Caco-2 (cell line): ENCODE data around the gene SLC12A5. TPM values are rescaled to one million over a fixed set of nuclear protein-coding genes. Genes with fewer than 3 reads are reported as not detected.

Source experiments
- BruUV-seq: library from RNA; stranded (reverse); fragments of 400-500 nt; replicated peaks from 2 replicates; lab custom pipeline; 2021; lab: Mats Ljungman, UMichigan
- CTCF ChIA-PET: fragments of 300-600 bp; sonication (Branson Sonifier 250); formaldehyde crosslinking; loops from one replicate; lab custom pipeline; 2022; ENCODE audit warnings: antibody characterized with exemption; lab: Charles Lee
- POLR2A ChIA-PET: fragments of 300-600 bp; sonication (Branson Sonifier 250); formaldehyde crosslinking; loops from one replicate; lab custom pipeline; 2022; ENCODE audit warnings: antibody characterized with exemption; lab: Charles Lee
- DNase-seq, 2 experiments: peaks; one replicate each; pipeline versions ENCODE4 v3.0.0 to v3.0.0-alpha.2; 2020 to 2022
- H3K27me3 ChIP-seq: replicated peaks from 2 replicates; pipeline ENCODE4 v1.6.0; 2011; ENCODE audit warnings: low read length; ENCODE audit not compliant: control insufficient read depth, insufficient read depth
- H3K36me3 ChIP-seq: 2 replicates; pipeline ENCODE4 v1.5.1; 2011; ENCODE audit warnings: low read length; ENCODE audit not compliant: control insufficient read depth, insufficient read depth
- H3K4me1 ChIP-seq: fragments of 250-450 bp; sonication (Bioruptor Pico); 2 replicates; pipeline ENCODE4 v1.5.1; 2020; ENCODE audit warnings: mild to moderate bottlenecking
- H3K4me3 ChIP-seq: 2 replicates; pipeline ENCODE4 v1.5.1; 2011; ENCODE audit warnings: low read depth, mild to moderate bottlenecking, control low read depth, low read length
- H3K9me3 ChIP-seq: fragments of 250-450 bp; sonication (Bioruptor Pico); 2 replicates; pipeline ENCODE4 v1.5.1; 2020; ENCODE audit warnings: mild to moderate bottlenecking, moderate library complexity
- H3K27ac Mint-ChIP-seq: one replicate; pipeline ENCODE4 v1.8.0; 2022; ENCODE audit warnings: mixed read lengths; ENCODE audit not compliant: unreplicated experiment
- H3K27me3 Mint-ChIP-seq: one replicate; pipeline ENCODE4 v1.8.0; 2022; ENCODE audit warnings: mixed read lengths; ENCODE audit not compliant: insufficient read depth, unreplicated experiment
- H3K36me3 Mint-ChIP-seq: one replicate; pipeline ENCODE4 v1.8.0; 2022; ENCODE audit warnings: mild to moderate bottlenecking, mixed read lengths; ENCODE audit not compliant: insufficient read depth, unreplicated experiment
- H3K4me1 Mint-ChIP-seq: one replicate; pipeline ENCODE4 v1.8.0; 2022; ENCODE audit warnings: low read depth, mixed read lengths; ENCODE audit not compliant: unreplicated experiment
- H3K4me3 Mint-ChIP-seq: one replicate; pipeline ENCODE4 v1.8.0; 2022; ENCODE audit warnings: mild to moderate bottlenecking, moderate library complexity, mixed read lengths; ENCODE audit not compliant: unreplicated experiment
- H3K9me3 Mint-ChIP-seq: one replicate; pipeline ENCODE4 v1.8.0; 2022; ENCODE audit warnings: mixed read lengths; ENCODE audit not compliant: unreplicated experiment
- CTCF ChIP-seq, 2 experiments: fragments of 200-600 bp in 1 of 2; IDR thresholded peaks; 1 replicate in 1 of 2; 2 replicates in 1 of 2; pipeline versions ENCODE4 v1.5.1 to v1.8.0; 2011 to 2022; ENCODE audit warnings: antibody characterized with exemption in 1 of 2, control low read depth in 1 of 2, inconsistent platforms in 1 of 2, low read depth in 1 of 2, low read length in 1 of 2, mild to moderate bottlenecking in 1 of 2, moderate library complexity in 1 of 2; ENCODE audit not compliant: insufficient read depth in 1 of 2, severe bottlenecking in 1 of 2, unreplicated experiment in 1 of 2
- intact Hi-C: fragments of 100-400 bp; cut with micrococcal nuclease; formaldehyde crosslinking; loops from one replicate; pipeline ENCODE4 v1.10.0; 2022; ENCODE audit not compliant: unreplicated experiment
- total RNA-seq: library from RNA; stranded (reverse); gene quantifications from 2 replicates; pipeline ENCODE4 v1.2.3, GENCODE V29; 2022

SLC12A5 gene
- total RNA-seq, 1 experiment from 2014 or later, result 1.9 TPM

- CTCF ChIA-PET, result interaction anchor here (0.6 to 0.9 kb wide), 2 partner anchors 42 to 89 kb away, joined by 3 read pairs; no protein-coding TSS in a partner anchor
- no peaks in the 10 kb centered on the region for H3K27me3 ChIP-seq
- Mint-ChIP-seq H3K4me3 (no peak overlapping the region), H3K27me3 (peaks cover 3% of the 10 kb centered on the region), H3K4me1 (no peaks in the 10 kb centered on the region), H3K27ac (no peak overlapping the region), H3K36me3 (peaks cover 32% of the 10 kb centered on the region), H3K9me3 (no peaks in the 10 kb centered on the region)
- TF ChIP-seq CTCF (IDR thresholded peaks at IDR 0.05; ENCODE audit: insufficient read depth in 1 of 2, low read depth in 1 of 2, low read length in 1 of 2, severe bottlenecking in 1 of 2, unreplicated experiment in 1 of 2), result no peak
- H3K36me3 ChIP-seq, result peaks cover 5% of the 10 kb centered on the region
- no TSS peak for BruUV-seq
- H3K4me3 ChIP-seq, result no peak overlapping the region
- H3K4me1 ChIP-seq, result no peaks in the 10 kb centered on the region
- no peak for DNase-seq
- POLR2A ChIA-PET, result no interaction called here
- intact Hi-C loops, result no loop called here
- no peaks in the 10 kb centered on the region for H3K9me3 ChIP-seq
These were observed 29.7 kb downstream of the SLC12A5 start for GRCh38 chr20:46058599-46059281.

DNA sequence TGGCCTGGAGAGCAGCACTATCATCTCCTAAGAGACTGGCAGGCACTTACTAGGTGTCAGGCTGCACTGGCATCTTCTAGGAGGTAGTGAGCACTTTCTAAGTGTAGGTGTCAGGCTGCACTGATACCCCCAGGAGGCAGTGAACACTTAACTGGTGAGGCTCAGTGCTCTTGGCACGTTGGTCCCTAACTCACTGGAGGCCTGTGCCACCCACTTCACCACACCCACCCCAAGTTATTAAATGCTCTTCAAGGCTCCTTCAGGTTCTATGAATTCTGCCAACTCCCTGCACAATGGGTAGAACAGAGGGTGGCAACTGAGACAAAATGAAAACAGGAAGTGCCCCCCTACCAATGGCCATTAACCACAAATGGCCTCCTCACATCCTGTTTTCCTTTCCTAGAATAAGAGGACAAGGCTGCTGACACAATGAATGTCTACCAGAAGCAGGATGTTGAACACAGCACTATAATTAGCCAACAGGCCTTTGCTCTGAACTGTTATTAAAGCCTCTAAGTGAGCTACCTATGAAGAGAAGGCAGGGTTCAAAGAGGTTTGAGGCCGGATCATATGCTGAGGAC is 31.4 kb downstream of the SLC12A5 start:
- Histone ChIP-seq H3K9me3 (no peaks in the 10 kb centered on the region), H3K4me3 (no peak overlapping the region), H3K4me1 (no peaks in the 10 kb centered on the region), H3K27me3 (no peaks in the 10 kb centered on the region), H3K36me3 (peaks cover 10% of the 10 kb centered on the region)
- intact Hi-C loops, result no loop called here
- DNase-seq, result no peak
- Mint-ChIP-seq H3K4me1 (no peaks in the 10 kb centered on the region), H3K4me3 (no peak overlapping the region), H3K27me3 (no peaks in the 10 kb centered on the region), H3K9me3 (no peaks in the 10 kb centered on the region), H3K36me3 (peaks cover 49% of the 10 kb centered on the region), H3K27ac (no peak overlapping the region)
- TF ChIP-seq CTCF (IDR thresholded peaks at IDR 0.05; ENCODE audit: insufficient read depth in 1 of 2, low read depth in 1 of 2, low read length in 1 of 2, severe bottlenecking in 1 of 2, unreplicated experiment in 1 of 2), result no peak
- no TSS peak for BruUV-seq
- POLR2A ChIA-PET, result no interaction called here
- CTCF ChIA-PET, result no interaction called here

DNA sequence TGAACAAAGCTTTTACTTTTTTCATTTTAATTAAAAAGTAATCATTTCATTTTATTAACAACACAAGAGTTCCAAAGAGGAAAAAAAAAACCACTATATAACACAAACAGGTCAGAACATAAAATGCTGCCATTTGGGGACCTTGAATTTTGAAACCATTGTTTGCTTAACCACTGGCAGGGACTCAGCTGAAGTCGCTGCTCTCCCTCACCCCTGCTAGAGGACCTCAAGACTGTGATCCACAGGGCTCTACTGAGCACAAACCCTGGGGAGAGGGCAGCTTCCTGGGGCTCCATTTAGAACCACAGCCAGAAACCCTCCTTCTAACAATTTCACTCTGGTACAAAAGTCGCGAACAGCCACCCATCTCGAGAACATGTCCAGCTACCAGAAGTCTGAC is 32.0 kb downstream of the SLC12A5 start:
- Histone ChIP-seq H3K4me1 (no peaks in the 10 kb centered on the region), H3K9me3 (no peaks in the 10 kb centered on the region), H3K27me3 (no peaks in the 10 kb centered on the region), H3K36me3 (peaks cover 10% of the 10 kb centered on the region), H3K4me3 (no peak overlapping the region)
- Mint-ChIP-seq H3K4me1 (no peaks in the 10 kb centered on the region), H3K36me3 (peaks cover 54% of the 10 kb centered on the region), H3K27ac (no peak overlapping the region), H3K4me3 (no peak overlapping the region), H3K9me3 (no peaks in the 10 kb centered on the region), H3K27me3 (no peaks in the 10 kb centered on the region)
- BruUV-seq, result no TSS peak
- DNase-seq, result no peak
- no peak for TF ChIP-seq CTCF (IDR thresholded peaks at IDR 0.05; ENCODE audit: insufficient read depth in 1 of 2, low read depth in 1 of 2, low read length in 1 of 2, severe bottlenecking in 1 of 2, unreplicated experiment in 1 of 2)
- ChIA-PET POLR2A (no interaction called here), CTCF (no interaction called here)
- intact Hi-C loops, result no loop called here
